HepG2 (cell line): ENCODE results near the gene PYGL. TPM values are rescaled to one million over a fixed set of nuclear protein-coding genes. Genes with fewer than 3 reads are reported as not detected.

Experiments
- ARNTL ChIP-seq: sonication (generic); formaldehyde crosslinking; IDR thresholded peaks from 2 replicates; pipeline ENCODE4 v1.4.0; 2020; ENCODE audit warnings: mild to moderate bottlenecking, missing genetic modification reagents
- MAFG ChIP-seq: sonication (generic); formaldehyde crosslinking; IDR thresholded peaks from 2 replicates; pipeline ENCODE4 v1.5.1; 2020; ENCODE audit warnings: mild to moderate bottlenecking, missing genetic modification reagents
- NFKB2 ChIP-seq: sonication (generic); formaldehyde crosslinking; IDR thresholded peaks from 2 replicates; pipeline ENCODE4 v1.4.0; 2020; ENCODE audit warnings: missing genetic modification reagents, borderline replicate concordance
- PCBP1 ChIP-seq: fragments of 200-400 bp; formaldehyde crosslinking; IDR thresholded peaks from 2 replicates; pipeline ENCODE4 v1.6.1; 2017; ENCODE audit warnings: mild to moderate bottlenecking, low read depth, low read length, borderline replicate concordance
- SALL1 ChIP-seq: sonication (generic); formaldehyde crosslinking; IDR thresholded peaks from 2 replicates; pipeline ENCODE4 v1.8.0; 2022; ENCODE audit warnings: mild to moderate bottlenecking, missing genetic modification reagents
- TARDBP ChIP-seq: sonication (generic); formaldehyde crosslinking; IDR thresholded peaks from 2 replicates; pipeline ENCODE4 v1.8.0; 2022; ENCODE audit warnings: mild to moderate bottlenecking, missing genetic modification reagents
- U2AF2 ChIP-seq: fragments of 200-400 bp; formaldehyde crosslinking; IDR thresholded peaks from 2 replicates; pipeline ENCODE4 v1.6.1; 2017; ENCODE audit warnings: low read depth, mild to moderate bottlenecking, low read length
- ZMAT5 ChIP-seq: sonication (generic); formaldehyde crosslinking; IDR thresholded peaks from 2 replicates; pipeline ENCODE4 v1.5.0; 2020; ENCODE audit warnings: mild to moderate bottlenecking, low read depth, missing genetic modification reagents, borderline replicate concordance
- ZNF430 ChIP-seq: sonication (generic); formaldehyde crosslinking; IDR thresholded peaks from 2 replicates; pipeline ENCODE4 v1.9.0; 2021; ENCODE audit warnings: mild to moderate bottlenecking, missing genetic modification reagents
- ZNF468 ChIP-seq: sonication (generic); formaldehyde crosslinking; IDR thresholded peaks from 2 replicates; pipeline ENCODE4 v1.8.0; 2022; ENCODE audit warnings: mild to moderate bottlenecking, moderate library complexity, missing genetic modification reagents
- ZNF556 ChIP-seq: sonication (generic); formaldehyde crosslinking; IDR thresholded peaks from 2 replicates; pipeline ENCODE4 v1.4.0; 2020; ENCODE audit warnings: mild to moderate bottlenecking, missing genetic modification reagents, borderline replicate concordance
- ZNF598 ChIP-seq: sonication (generic); formaldehyde crosslinking; IDR thresholded peaks from 2 replicates; pipeline ENCODE4 v1.5.1; 2020; ENCODE audit warnings: mild to moderate bottlenecking, missing genetic modification reagents, borderline replicate concordance
- ZNF761 ChIP-seq: sonication (generic); formaldehyde crosslinking; conservative IDR thresholded peaks from 2 replicates; pipeline ENCODE4 v1.4.0; 2020; ENCODE audit warnings: mild to moderate bottlenecking, missing genetic modification reagents
- ZNF775 ChIP-seq: sonication (generic); formaldehyde crosslinking; IDR thresholded peaks from 2 replicates; pipeline ENCODE4 v1.4.0; 2020; ENCODE audit warnings: missing genetic modification reagents, mild to moderate bottlenecking, moderate library complexity, borderline replicate concordance
- ZNF781 ChIP-seq: sonication (generic); formaldehyde crosslinking; IDR thresholded peaks from 2 replicates; pipeline ENCODE4 v1.5.1; 2020; ENCODE audit warnings: borderline replicate concordance, mild to moderate bottlenecking, missing genetic modification reagents; ENCODE audit errors: not compliant biosample characterization
- ZNF841 ChIP-seq: sonication (generic); formaldehyde crosslinking; IDR thresholded peaks from 2 replicates; pipeline ENCODE4 v1.8.1; 2023; ENCODE audit warnings: missing genetic modification reagents, borderline replicate concordance
- ZNF879 ChIP-seq: sonication (generic); formaldehyde crosslinking; IDR thresholded peaks from 2 replicates; pipeline ENCODE4 v1.8.1; 2023; ENCODE audit warnings: missing genetic modification reagents
- polyA plus RNA-seq, 8 experiments: library from polyadenylated mRNA; depleted of rRNA in 3 of 8; stranded (reverse) in 7 of 8; unstranded in 1 of 8; fragments of >200 nt; fragmentation: Illumina TruSeq in 4 of 8; extraction: Trizol in 4 of 8; gene quantifications; 2 replicates each; pipeline versions ENCODE4 v1.2.1 to v1.2.3, GENCODE V29; 2011 to 2016; ENCODE audit warnings: low read depth in 4 of 8, missing spikeins in 1 of 8, mixed read lengths in 1 of 8; ENCODE audit not compliant: insufficient read depth in 1 of 8
- total RNA-seq, 5 experiments: library from RNA; depleted of rRNA; stranded (reverse); fragments of >200 nt; fragmentation: Illumina TruSeq; extraction: Trizol; gene quantifications; 2 replicates each; pipeline ENCODE4 v1.2.3, GENCODE V29; 2016; ENCODE audit warnings: low read depth in 1 of 5
- TF ChIP-seq, protein P1 (sequence below): sonication (generic); formaldehyde crosslinking; IDR thresholded peaks from 2 replicates; pipeline ENCODE4 v1.4.0; 2020; ENCODE audit warnings: missing genetic modification reagents
- TF ChIP-seq, protein P2 (sequence below): sonication (generic); formaldehyde crosslinking; conservative IDR thresholded peaks from 2 replicates; pipeline ENCODE4 v1.8.1; 2023; ENCODE audit warnings: missing genetic modification reagents

The PYGL gene
- total and polyA plus RNA-seq, 2 of the 13 experiments (the other 11 are each of a cell fraction or from before 2014, with no cell fraction given), result 98.4 to 110 TPM

DNA sequence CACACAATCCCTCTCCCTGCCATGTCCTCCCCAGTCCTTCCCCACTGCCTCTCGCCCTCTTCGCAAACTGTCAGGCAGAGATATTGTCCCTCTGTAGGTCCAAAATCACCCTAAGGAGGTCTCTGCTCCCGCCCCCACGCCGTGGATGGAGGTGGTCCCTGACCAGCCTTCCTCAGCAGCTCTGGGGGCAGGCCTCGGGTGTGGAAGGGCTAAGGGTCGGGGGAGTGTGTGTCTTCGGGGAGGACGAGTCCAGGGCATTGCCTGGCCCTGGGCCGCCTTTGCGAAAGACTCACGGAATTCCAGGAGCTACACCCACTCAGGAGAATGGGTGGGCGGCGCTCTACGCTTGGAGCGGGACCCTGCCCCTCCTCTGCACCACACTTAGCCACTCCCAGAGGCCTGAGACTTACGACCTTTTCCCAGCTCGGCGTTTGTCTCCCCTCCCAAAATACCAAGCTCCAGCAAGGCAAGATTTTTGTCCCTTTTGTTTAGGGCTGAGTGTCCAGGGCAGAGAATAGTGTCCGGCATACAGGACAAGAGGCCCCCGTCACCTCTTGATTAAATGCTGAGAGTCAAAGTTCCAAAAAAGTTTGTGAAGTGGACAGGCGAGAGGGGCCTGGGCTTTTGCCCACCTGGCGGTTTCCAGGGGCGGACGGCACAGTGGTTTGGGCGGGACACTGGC is 881 bp downstream of the PYGL start (continued):
- TF ChIP-seq ZMAT5 (CRISPR knock-in tag), result no peak
- no peak; the same call in 1 of the 2 replicates for TF ChIP-seq ZNF841
- TF ChIP-seq ARNTL (CRISPR knock-in tag), result no peak
- no peak for TF ChIP-seq U2AF2
- no peak for TF ChIP-seq ZNF879 (CRISPR knock-in tag)
- no peak for TF ChIP-seq ZNF430 (CRISPR knock-in tag)
- no peak; the same call in 1 of the 2 replicates for TF ChIP-seq NFKB2 (CRISPR knock-in tag)
- TF ChIP-seq, protein P1, sequence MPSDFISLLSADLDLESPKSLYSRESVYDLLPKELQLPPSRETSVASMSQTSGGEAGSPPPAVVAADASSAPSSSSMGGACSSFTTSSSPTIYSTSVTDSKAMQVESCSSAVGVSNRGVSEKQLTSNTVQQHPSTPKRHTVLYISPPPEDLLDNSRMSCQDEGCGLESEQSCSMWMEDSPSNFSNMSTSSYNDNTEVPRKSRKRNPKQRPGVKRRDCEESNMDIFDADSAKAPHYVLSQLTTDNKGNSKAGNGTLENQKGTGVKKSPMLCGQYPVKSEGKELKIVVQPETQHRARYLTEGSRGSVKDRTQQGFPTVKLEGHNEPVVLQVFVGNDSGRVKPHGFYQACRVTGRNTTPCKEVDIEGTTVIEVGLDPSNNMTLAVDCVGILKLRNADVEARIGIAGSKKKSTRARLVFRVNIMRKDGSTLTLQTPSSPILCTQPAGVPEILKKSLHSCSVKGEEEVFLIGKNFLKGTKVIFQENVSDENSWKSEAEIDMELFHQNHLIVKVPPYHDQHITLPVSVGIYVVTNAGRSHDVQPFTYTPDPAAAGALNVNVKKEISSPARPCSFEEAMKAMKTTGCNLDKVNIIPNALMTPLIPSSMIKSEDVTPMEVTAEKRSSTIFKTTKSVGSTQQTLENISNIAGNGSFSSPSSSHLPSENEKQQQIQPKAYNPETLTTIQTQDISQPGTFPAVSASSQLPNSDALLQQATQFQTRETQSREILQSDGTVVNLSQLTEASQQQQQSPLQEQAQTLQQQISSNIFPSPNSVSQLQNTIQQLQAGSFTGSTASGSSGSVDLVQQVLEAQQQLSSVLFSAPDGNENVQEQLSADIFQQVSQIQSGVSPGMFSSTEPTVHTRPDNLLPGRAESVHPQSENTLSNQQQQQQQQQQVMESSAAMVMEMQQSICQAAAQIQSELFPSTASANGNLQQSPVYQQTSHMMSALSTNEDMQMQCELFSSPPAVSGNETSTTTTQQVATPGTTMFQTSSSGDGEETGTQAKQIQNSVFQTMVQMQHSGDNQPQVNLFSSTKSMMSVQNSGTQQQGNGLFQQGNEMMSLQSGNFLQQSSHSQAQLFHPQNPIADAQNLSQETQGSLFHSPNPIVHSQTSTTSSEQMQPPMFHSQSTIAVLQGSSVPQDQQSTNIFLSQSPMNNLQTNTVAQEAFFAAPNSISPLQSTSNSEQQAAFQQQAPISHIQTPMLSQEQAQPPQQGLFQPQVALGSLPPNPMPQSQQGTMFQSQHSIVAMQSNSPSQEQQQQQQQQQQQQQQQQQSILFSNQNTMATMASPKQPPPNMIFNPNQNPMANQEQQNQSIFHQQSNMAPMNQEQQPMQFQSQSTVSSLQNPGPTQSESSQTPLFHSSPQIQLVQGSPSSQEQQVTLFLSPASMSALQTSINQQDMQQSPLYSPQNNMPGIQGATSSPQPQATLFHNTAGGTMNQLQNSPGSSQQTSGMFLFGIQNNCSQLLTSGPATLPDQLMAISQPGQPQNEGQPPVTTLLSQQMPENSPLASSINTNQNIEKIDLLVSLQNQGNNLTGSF, result 0 out of 2 replicates have a peak, but pooled peaks have one; percentile 58
- no peak for TF ChIP-seq PCBP1
- TF ChIP-seq ZNF781 (CRISPR knock-in tag), result no peak
- no peak for TF ChIP-seq ZNF556 (CRISPR knock-in tag)
- TF ChIP-seq ZNF761 (CRISPR knock-in tag), result no peak
- TF ChIP-seq MAFG, result no peak
- TF ChIP-seq SALL1, result peak; percentile 69; the same call in 1 of the 2 replicates
- TF ChIP-seq ZNF775 (CRISPR knock-in tag), result no peak
- no peak for TF ChIP-seq ZNF468 (CRISPR knock-in tag)
- no peak; the same call in 1 of the 2 replicates for TF ChIP-seq ZNF598 (CRISPR knock-in tag)
- TF ChIP-seq, protein P2, sequence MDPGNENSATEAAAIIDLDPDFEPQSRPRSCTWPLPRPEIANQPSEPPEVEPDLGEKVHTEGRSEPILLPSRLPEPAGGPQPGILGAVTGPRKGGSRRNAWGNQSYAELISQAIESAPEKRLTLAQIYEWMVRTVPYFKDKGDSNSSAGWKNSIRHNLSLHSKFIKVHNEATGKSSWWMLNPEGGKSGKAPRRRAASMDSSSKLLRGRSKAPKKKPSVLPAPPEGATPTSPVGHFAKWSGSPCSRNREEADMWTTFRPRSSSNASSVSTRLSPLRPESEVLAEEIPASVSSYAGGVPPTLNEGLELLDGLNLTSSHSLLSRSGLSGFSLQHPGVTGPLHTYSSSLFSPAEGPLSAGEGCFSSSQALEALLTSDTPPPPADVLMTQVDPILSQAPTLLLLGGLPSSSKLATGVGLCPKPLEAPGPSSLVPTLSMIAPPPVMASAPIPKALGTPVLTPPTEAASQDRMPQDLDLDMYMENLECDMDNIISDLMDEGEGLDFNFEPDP (CRISPR knock-in tag), result peak; percentile 9; the same call in 1 of the 2 replicates
- TF ChIP-seq TARDBP (CRISPR knock-in tag), result peak; percentile 38; the same call in 1 of the 2 replicates
